ENCODE measurements around the gene SIAH2.

SIAH2 gene

DNA sequence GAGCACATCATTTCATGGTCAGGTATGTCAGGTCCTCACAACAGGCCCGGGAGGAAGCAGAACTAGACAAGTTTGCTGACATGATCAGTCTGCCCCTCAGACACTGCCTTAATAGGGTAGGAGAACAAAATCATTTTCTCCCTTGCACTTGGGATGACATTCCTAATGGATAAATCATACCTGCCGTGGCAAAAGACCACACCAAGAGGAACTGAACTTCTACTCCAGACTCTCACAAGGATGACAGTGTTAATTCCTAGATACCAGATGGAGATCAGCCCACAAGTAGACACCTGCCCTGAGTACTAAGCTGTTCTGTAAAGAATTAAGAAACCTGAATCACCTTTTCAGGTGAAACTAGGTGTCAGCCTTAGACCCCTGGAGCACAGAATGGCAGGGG is 19.5 kb downstream of the SIAH2 start:
- TF ChIP-seq, protein P1, sequence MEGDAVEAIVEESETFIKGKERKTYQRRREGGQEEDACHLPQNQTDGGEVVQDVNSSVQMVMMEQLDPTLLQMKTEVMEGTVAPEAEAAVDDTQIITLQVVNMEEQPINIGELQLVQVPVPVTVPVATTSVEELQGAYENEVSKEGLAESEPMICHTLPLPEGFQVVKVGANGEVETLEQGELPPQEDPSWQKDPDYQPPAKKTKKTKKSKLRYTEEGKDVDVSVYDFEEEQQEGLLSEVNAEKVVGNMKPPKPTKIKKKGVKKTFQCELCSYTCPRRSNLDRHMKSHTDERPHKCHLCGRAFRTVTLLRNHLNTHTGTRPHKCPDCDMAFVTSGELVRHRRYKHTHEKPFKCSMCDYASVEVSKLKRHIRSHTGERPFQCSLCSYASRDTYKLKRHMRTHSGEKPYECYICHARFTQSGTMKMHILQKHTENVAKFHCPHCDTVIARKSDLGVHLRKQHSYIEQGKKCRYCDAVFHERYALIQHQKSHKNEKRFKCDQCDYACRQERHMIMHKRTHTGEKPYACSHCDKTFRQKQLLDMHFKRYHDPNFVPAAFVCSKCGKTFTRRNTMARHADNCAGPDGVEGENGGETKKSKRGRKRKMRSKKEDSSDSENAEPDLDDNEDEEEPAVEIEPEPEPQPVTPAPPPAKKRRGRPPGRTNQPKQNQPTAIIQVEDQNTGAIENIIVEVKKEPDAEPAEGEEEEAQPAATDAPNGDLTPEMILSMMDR (IDR thresholded peaks at IDR 0.05; ENCODE audit: borderline replicate concordance, extremely low read depth, low read length, poor library complexity, severe bottlenecking) = no peak
- TF ChIP-seq EZH2 (IDR thresholded peaks at IDR 0.05; ENCODE audit: borderline replicate concordance, low read depth, low read length, severe bottlenecking) = no peak
- Histone ChIP-seq H3K27ac (ENCODE audit: low read length) (no peak overlapping the region), H2AFZ (ENCODE audit: low read depth, low read length) (no peak overlapping the region), H3K9me3 (ENCODE audit: insufficient read depth, low read length, severe bottlenecking) (no peaks in the 10 kb centered on the region), H3K79me2 (ENCODE audit: insufficient read depth, low read length) (peaks cover 46% of the 10 kb centered on the region), H3K9ac (ENCODE audit: low read depth, low read length) (no peak overlapping the region), H3K4me1 (ENCODE audit: insufficient read depth, low read length) (no peaks in the 10 kb centered on the region), H3K27me3 (ENCODE audit: insufficient read depth, low read length, poor library complexity) (no peaks in the 10 kb centered on the region), H4K20me1 (ENCODE audit: insufficient read depth, low read length) (peaks cover 53% of the 10 kb centered on the region), H3K4me2 (ENCODE audit: insufficient read depth, low read length) (no peak overlapping the region), H3K4me3 (ENCODE audit: low read depth in 1 of 2, low read length in 2 of 2) (no peak overlapping the region), H3K36me3 (ENCODE audit: insufficient read depth, low read length) (peaks cover 22% of the 10 kb centered on the region)
- ATAC-seq (ENCODE audit: insufficient read depth, low read depth) = no peak
- no peak for DNase-seq

DNA sequence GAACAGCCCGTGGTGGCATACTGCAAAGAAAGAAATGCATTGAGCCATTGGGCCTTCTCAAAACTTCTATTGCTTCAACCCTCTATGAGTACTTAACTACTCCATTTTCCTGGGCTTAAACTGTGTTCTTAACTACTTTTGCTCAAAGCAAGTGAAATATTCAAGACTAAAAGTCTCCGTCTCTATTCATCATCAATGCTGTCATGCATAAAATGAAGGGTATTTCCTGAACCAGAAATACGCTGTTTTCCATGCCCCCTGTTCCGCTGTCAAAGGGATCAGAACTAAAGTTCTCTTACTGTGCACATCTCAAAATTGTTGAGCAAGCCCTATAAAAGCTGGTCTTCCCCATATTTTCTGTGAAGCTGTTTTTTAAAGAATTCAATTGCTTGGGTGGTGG is 20.3 kb downstream of the SIAH2 start:
- Histone ChIP-seq H3K4me3 (ENCODE audit: low read depth in 1 of 2, low read length in 2 of 2) (no peak overlapping the region), H3K9ac (ENCODE audit: low read depth, low read length) (no peak overlapping the region), H3K27me3 (ENCODE audit: insufficient read depth, low read length, poor library complexity) (no peaks in the 10 kb centered on the region), H3K4me2 (ENCODE audit: insufficient read depth, low read length) (no peak overlapping the region), H2AFZ (ENCODE audit: low read depth, low read length) (no peak overlapping the region), H3K36me3 (ENCODE audit: insufficient read depth, low read length) (peaks cover 22% of the 10 kb centered on the region), H3K27ac (ENCODE audit: low read length) (no peak overlapping the region), H3K79me2 (ENCODE audit: insufficient read depth, low read length) (peaks cover 40% of the 10 kb centered on the region), H3K9me3 (ENCODE audit: insufficient read depth, low read length, severe bottlenecking) (no peaks in the 10 kb centered on the region), H4K20me1 (ENCODE audit: insufficient read depth, low read length) (peaks cover 55% of the 10 kb centered on the region), H3K4me1 (ENCODE audit: insufficient read depth, low read length) (no peaks in the 10 kb centered on the region)
- ATAC-seq (ENCODE audit: insufficient read depth, low read depth) (no peak), DNase-seq (no peak)
- no peak for TF ChIP-seq EZH2 (IDR thresholded peaks at IDR 0.05; ENCODE audit: borderline replicate concordance, low read depth, low read length, severe bottlenecking)
- TF ChIP-seq, protein P1 (IDR thresholded peaks at IDR 0.05; ENCODE audit: borderline replicate concordance, extremely low read depth, low read length, poor library complexity, severe bottlenecking) = no peak

DNA sequence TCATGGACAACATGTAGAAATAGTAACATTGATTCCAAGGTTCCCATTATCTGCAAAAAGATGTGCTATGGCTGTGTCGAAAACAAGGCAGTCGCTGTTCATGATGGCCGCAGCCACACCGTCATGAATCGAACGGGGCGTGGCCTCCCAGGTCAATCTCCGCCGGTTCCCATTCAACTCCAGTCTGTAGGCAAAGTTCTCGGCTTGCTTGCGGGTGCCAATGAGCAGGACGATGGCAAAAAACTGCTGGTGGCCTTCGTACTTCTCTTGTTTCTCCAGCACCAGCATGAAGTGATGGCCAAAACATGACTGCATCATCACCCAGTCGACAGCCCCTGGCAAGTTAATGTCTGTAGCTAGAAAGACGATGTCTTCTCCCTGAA is 20.8 kb downstream of the SIAH2 start:
- ATAC-seq (ENCODE audit: insufficient read depth, low read depth) (no peak), DNase-seq (no peak)
- no peaks in the 10 kb centered on the region for H3K9me3 ChIP-seq (ENCODE audit: insufficient read depth, low read length, severe bottlenecking)
- H3K4me2 ChIP-seq (ENCODE audit: insufficient read depth, low read length) = no peak overlapping the region
- H3K9ac ChIP-seq (ENCODE audit: low read depth, low read length) = no peak overlapping the region
- H3K36me3 ChIP-seq (ENCODE audit: insufficient read depth, low read length) = peaks cover 22% of the 10 kb centered on the region
- no peaks in the 10 kb centered on the region for H3K27me3 ChIP-seq (ENCODE audit: insufficient read depth, low read length, poor library complexity)
- H3K4me3 ChIP-seq (ENCODE audit: low read depth in 1 of 2, low read length in 2 of 2) = no peak overlapping the region
- no peak overlapping the region for H2AFZ ChIP-seq (ENCODE audit: low read depth, low read length)
- H3K4me1 ChIP-seq (ENCODE audit: insufficient read depth, low read length) = no peaks in the 10 kb centered on the region
- TF ChIP-seq EZH2 (IDR thresholded peaks at IDR 0.05; ENCODE audit: borderline replicate concordance, low read depth, low read length, severe bottlenecking) = no peak
- TF ChIP-seq, protein P1 (IDR thresholded peaks at IDR 0.05; ENCODE audit: borderline replicate concordance, extremely low read depth, low read length, poor library complexity, severe bottlenecking) = no peak
- peaks cover 35% of the 10 kb centered on the region for H3K79me2 ChIP-seq (ENCODE audit: insufficient read depth, low read length)
- no peak overlapping the region for H3K27ac ChIP-seq (ENCODE audit: low read length)
- H4K20me1 ChIP-seq (ENCODE audit: insufficient read depth, low read length) = peaks cover 52% of the 10 kb centered on the region
